H1 (cell line): ENCODE measurements around the gene PALD1. TPM values are rescaled to one million over a fixed set of nuclear protein-coding genes. Genes with fewer than 3 reads are reported as not detected.

Experiments used
- CTCF ChIA-PET: fragments of 300-600 bp; sonication (Branson Sonifier 250); formaldehyde crosslinking; loops from one replicate; lab custom pipeline; 2021; ENCODE audit not compliant: partially characterized antibody; lab: Charles Lee
- POLR2A ChIA-PET: fragments of 300-600 bp; sonication (Branson Sonifier 250); formaldehyde crosslinking; loops from one replicate; lab custom pipeline; 2021; ENCODE audit warnings: inconsistent platforms; ENCODE audit not compliant: partially characterized antibody; lab: Charles Lee
- DNase-seq, 2 experiments: peaks; one replicate each; pipeline versions ENCODE4 v3.0.0 to v3.0.0-alpha.2; 2010 to 2022; ENCODE audit warnings: low spot score in 2 of 2, low read depth in 1 of 2, mixed read lengths in 1 of 2
- FAIRE-seq: peaks from 2 replicates; lab custom pipeline; 2011; peaks lifted over from hg19 to GRCh38; lab: Jason Lieb, UNC
- H2AFZ ChIP-seq: 2 replicates; pipeline ENCODE4 v1.8.1; 2012; ENCODE audit warnings: low read length, inconsistent platforms
- H2AK5ac ChIP-seq: 2 replicates; pipeline ENCODE4 v1.6.1; 2013; ENCODE audit warnings: low read depth, low read length
- H2BK120ac ChIP-seq: replicated peaks from 2 replicates; pipeline ENCODE3; 2013; ENCODE audit warnings: low read depth, low read length, inconsistent platforms
- H2BK12ac ChIP-seq: 2 replicates; pipeline ENCODE4 v1.6.1; 2013; ENCODE audit warnings: low read depth, low read length
- H2BK15ac ChIP-seq: 2 replicates; pipeline ENCODE4 v1.6.1; 2013; ENCODE audit warnings: low read length
- H2BK20ac ChIP-seq: 2 replicates; pipeline ENCODE4 v1.6.1; 2013; ENCODE audit warnings: low read length
- H2BK5ac ChIP-seq: 2 replicates; pipeline ENCODE4 v1.6.1; 2013; ENCODE audit warnings: low read depth, low read length
- H3K14ac ChIP-seq: 2 replicates; pipeline ENCODE4 v1.6.1; 2013; ENCODE audit warnings: inconsistent platforms; ENCODE audit not compliant: insufficient read length
- H3K18ac ChIP-seq: 2 replicates; pipeline ENCODE4 v1.6.1; 2013; ENCODE audit warnings: low read length; ENCODE audit errors: extremely low read depth
- H3K23ac ChIP-seq: 2 replicates; pipeline ENCODE4 v1.6.1; 2013; ENCODE audit warnings: inconsistent platforms; ENCODE audit not compliant: insufficient read length
- H3K23me2 ChIP-seq: 2 replicates; pipeline ENCODE4 v1.6.1; 2013; ENCODE audit warnings: low read depth, low read length
- H3K27ac ChIP-seq: 2 replicates; pipeline ENCODE4 v1.6.1; 2011; ENCODE audit warnings: low read depth, low read length, inconsistent platforms
- H3K27me3 ChIP-seq, 4 experiments: replicated peaks in 1 of 4; 1 replicate in 1 of 4; 2 replicates in 3 of 4; pipeline versions ENCODE4 v1.6.1 to v1.8.1; 2011 to 2013; ENCODE audit warnings: low read length in 3 of 4, mild to moderate bottlenecking in 3 of 4, inconsistent platforms in 2 of 4, mixed read lengths in 2 of 4, moderate library complexity in 1 of 4; ENCODE audit not compliant: control insufficient read depth in 3 of 4, insufficient read depth in 3 of 4; ENCODE audit errors: extremely low read depth in 1 of 4
- H3K36me3 ChIP-seq, 4 experiments: 2 replicates each; pipeline versions ENCODE4 v1.6.1 to v1.8.1; 2011 to 2013; ENCODE audit warnings: mild to moderate bottlenecking in 4 of 4, low read length in 3 of 4, moderate library complexity in 2 of 4, control low read depth in 1 of 4, inconsistent platforms in 1 of 4; ENCODE audit not compliant: insufficient read depth in 4 of 4, control insufficient read depth in 2 of 4
- H3K4ac ChIP-seq: replicated peaks from 2 replicates; pipeline ENCODE3; 2013; ENCODE audit warnings: low read length, low read depth, mixed read lengths, inconsistent platforms; ENCODE audit not compliant: insufficient read length
- H3K4me1 ChIP-seq, 4 experiments: replicated peaks in 1 of 4; 1 replicate in 1 of 4; 2 replicates in 3 of 4; pipeline versions ENCODE4 v1.6.1 to v1.8.1; 2011 to 2013; ENCODE audit warnings: low read length in 3 of 4, inconsistent platforms in 2 of 4, mixed read lengths in 1 of 4; ENCODE audit not compliant: insufficient read depth in 4 of 4, control insufficient read depth in 3 of 4
- H3K4me2 ChIP-seq, 2 experiments: 2 replicates each; pipeline versions ENCODE4 v1.6.1 to v1.8.1; 2011 to 2013; ENCODE audit warnings: low read depth in 2 of 2, low read length in 2 of 2, control low read depth in 1 of 2, inconsistent platforms in 1 of 2, mild to moderate bottlenecking in 1 of 2; ENCODE audit not compliant: insufficient read depth in 1 of 2
- H3K4me3 ChIP-seq, 4 experiments: fragments of 200-600, 300-600 bp in 1 of 4; sonication (generic), shearing (Covaris generic), sonication (Bioruptor Twin) in 1 of 4; 2 replicates each; pipeline versions ENCODE4 v1.5.1 to v1.8.1; 2011 to 2016; ENCODE audit warnings: low read length in 4 of 4, low read depth in 3 of 4, control low read depth in 2 of 4, inconsistent platforms in 2 of 4, mild to moderate bottlenecking in 2 of 4, mixed read lengths in 1 of 4, moderate library complexity in 1 of 4; ENCODE audit not compliant: insufficient read depth in 2 of 4; ENCODE audit errors: extremely low read depth in 1 of 4
- H3K56ac ChIP-seq: replicated peaks from 2 replicates; pipeline ENCODE3; 2013; ENCODE audit warnings: low read depth, mild to moderate bottlenecking, mixed read lengths, low read length, inconsistent platforms; ENCODE audit not compliant: insufficient read length
- H3K79me1 ChIP-seq: 2 replicates; pipeline ENCODE4 v1.6.1; 2013; ENCODE audit warnings: low read depth, low read length, control low read depth
- H3K79me2 ChIP-seq, 2 experiments: 2 replicates each; pipeline versions ENCODE4 v1.6.1 to v1.8.1; 2012 to 2013; ENCODE audit warnings: low read length in 2 of 2, mild to moderate bottlenecking in 2 of 2, inconsistent platforms in 1 of 2; ENCODE audit not compliant: insufficient read depth in 2 of 2, control insufficient read depth in 1 of 2
- H3K9ac ChIP-seq, 4 experiments: replicated peaks in 1 of 4; 1 replicate in 1 of 4; 2 replicates in 3 of 4; pipeline versions ENCODE4 v1.6.1 to v1.8.1; 2011 to 2013; ENCODE audit warnings: low read depth in 3 of 4, low read length in 3 of 4, control low read depth in 2 of 4, mild to moderate bottlenecking in 2 of 4, moderate library complexity in 2 of 4, inconsistent platforms in 1 of 4; ENCODE audit errors: extremely low read depth in 1 of 4
- H3K9me3 ChIP-seq, 2 experiments: 2 replicates each; pipeline versions ENCODE4 v1.6.1 to v1.8.1; 2012 to 2013; ENCODE audit warnings: mild to moderate bottlenecking in 2 of 2, moderate library complexity in 2 of 2, control low read depth in 1 of 2, inconsistent platforms in 1 of 2, low read depth in 1 of 2, low read length in 1 of 2, mixed read lengths in 1 of 2; ENCODE audit not compliant: insufficient read depth in 2 of 2
- H4K20me1 ChIP-seq, 2 experiments: replicated peaks in 1 of 2; 2 replicates each; pipeline versions ENCODE3 to v1.8.1; 2011 to 2013; ENCODE audit warnings: inconsistent platforms in 2 of 2, low read length in 2 of 2, mild to moderate bottlenecking in 1 of 2; ENCODE audit not compliant: insufficient read depth in 2 of 2, control insufficient read depth in 1 of 2
- H4K5ac ChIP-seq: 2 replicates; pipeline ENCODE4 v1.6.1; 2013; ENCODE audit warnings: low read length, low read depth, mixed read lengths, inconsistent platforms; ENCODE audit not compliant: insufficient read length
- H4K8ac ChIP-seq: 2 replicates; pipeline ENCODE4 v1.8.0; 2013; ENCODE audit warnings: mild to moderate bottlenecking, moderate library complexity, low read length, inconsistent platforms; ENCODE audit not compliant: insufficient read depth; ENCODE audit errors: extremely low read depth
- H4K91ac ChIP-seq: replicated peaks from 2 replicates; pipeline ENCODE3; 2013; ENCODE audit warnings: low read length, mixed read lengths, inconsistent platforms; ENCODE audit not compliant: insufficient read length
- ASH2L ChIP-seq: fragments of 200-600, 300-600 bp; sonication (generic); IDR thresholded peaks from one replicate; pipeline ENCODE4 v1.7.1; 2017; ENCODE audit warnings: low read length
- CREB1 ChIP-seq: IDR thresholded peaks from 2 replicates; pipeline ENCODE4 v1.6.1; 2012; ENCODE audit warnings: inconsistent platforms
- JUND ChIP-seq: IDR thresholded peaks from 2 replicates; pipeline ENCODE4 v1.6.1; 2011; ENCODE audit warnings: mild to moderate bottlenecking, improper control_type of control experiment, low read length
- SIX5 ChIP-seq: IDR thresholded peaks from 2 replicates; pipeline ENCODE4 v1.6.1; 2011; ENCODE audit warnings: mild to moderate bottlenecking, low read depth, low read length
- SP2 ChIP-seq: IDR thresholded peaks from 2 replicates; pipeline ENCODE4 v1.6.1; 2012; ENCODE audit warnings: mild to moderate bottlenecking, low read length, inconsistent platforms
- SRF ChIP-seq: IDR thresholded peaks from 2 replicates; pipeline ENCODE4 v1.6.1; 2011; ENCODE audit warnings: mild to moderate bottlenecking, low read depth, low read length, moderate library complexity
- WGBS, 2 experiments: shearing (Covaris generic) in 1 of 2; methylation state at CpG; one replicate each; pipeline versions ENCODE4 v1.1.6 to v1.1.7; 2013 to 2015; ENCODE audit warnings: low lambda C conversion rate in 2 of 2, mixed read lengths in 2 of 2, inconsistent platforms in 1 of 2, low coverage in 1 of 2, missing lambda C conversion rate in 1 of 2; ENCODE audit not compliant: insufficient replicate concordance in 2 of 2, insufficient coverage in 1 of 2, insufficient read length in 1 of 2; ENCODE audit errors: extremely low coverage in 1 of 2, missing lambda C conversion rate in 1 of 2; 5-methylcytosine and 5-hydroxymethylcytosine counted together
- polyA plus RNA-seq, 7 experiments: library from polyadenylated mRNA; depleted of rRNA in 3 of 7; stranded (reverse) in 5 of 7; unstranded in 2 of 7; fragments of >200 nt in 5 of 7; fragments of 200-250 nt in 2 of 7; gene quantifications; 1 replicate in 5 of 7; 2 replicates in 1 of 7; 4 replicates in 1 of 7; pipeline versions ENCODE4 v1.2.1 to v1.2.3, GENCODE V29; 2011 to 2013; ENCODE audit warnings: missing spikeins in 2 of 7, mixed read lengths in 2 of 7
- total RNA-seq: library from RNA; stranded (reverse); fragmentation: NEBNext Ultra II Directional; extraction: Animal tissue kit (Norgen Biotek cat#: 25700); gene quantifications from 2 replicates; pipeline ENCODE4 v1.2.1, GENCODE V29; 2021
- TF ChIP-seq, protein P1 (sequence below): IDR thresholded peaks from 2 replicates; pipeline ENCODE4 v1.6.1; 2012; ENCODE audit warnings: inconsistent platforms

Gene PALD1
- total and polyA plus RNA-seq, 2 of the 8 experiments (the other 6 are each of a cell fraction or from before 2014, with no cell fraction given), result 13.3 to 32.8 TPM

- Histone ChIP-seq H3K56ac (no peak overlapping the region), H4K20me1 (peaks cover 2% of the 10 kb centered on the region in 2 experiments), H3K9me3 (no peaks in the 10 kb centered on the region), H3K4me2 (no peak overlapping the region), H2BK12ac (no peak overlapping the region), H2BK120ac (no peak overlapping the region), H3K18ac (no peak overlapping the region), H4K5ac (no peak overlapping the region), H2AFZ (no peak overlapping the region), H3K4me1 (peaks cover 0 to 6% (median 3%) of the 10 kb centered on the region in 4 experiments; a peak in 4 of 7 replicates), H3K79me1 (no peaks in the 10 kb centered on the region), H2AK5ac (no peak overlapping the region), H2BK20ac (no peak overlapping the region), H2BK15ac (no peak overlapping the region), H3K4ac (no peak overlapping the region), H2BK5ac (no peak overlapping the region), H4K91ac (no peak overlapping the region), H3K14ac (no peak overlapping the region), H4K8ac (no peak overlapping the region), H3K23me2 (no peaks in the 10 kb centered on the region), H3K4me3 (no peak overlapping the region), H3K9ac (no peak overlapping the region), H3K27me3 (no peaks in the 10 kb centered on the region), H3K36me3 (peaks cover 0 to 3% (median 0%) of the 10 kb centered on the region in 4 experiments; a peak in 1 of 8 replicates), H3K23ac (no peak overlapping the region), H3K27ac (no peak overlapping the region), H3K79me2 (no peaks in the 10 kb centered on the region)
- WGBS, 2 experiments, result 100% methylated on average over 1 of the region's 2 CpGs; no CpG with 5 or more reads in 1 of the 2 experiments
- FAIRE-seq (no peak), DNase-seq (no peak)
- CTCF ChIA-PET, result interaction anchor here (0.6 to 5.7 kb wide), 5 partner anchors 7 to 307 kb away, joined by 3 to 58 read pairs (median 10); no protein-coding TSS in a partner anchor
- POLR2A ChIA-PET, result no interaction called here
- no peak for TF ChIP-seq ASH2L
- no peak for TF ChIP-seq CREB1
- no peak for TF ChIP-seq SRF
- no peak for TF ChIP-seq SP2
- no peak for TF ChIP-seq JUND
- TF ChIP-seq, protein P1, sequence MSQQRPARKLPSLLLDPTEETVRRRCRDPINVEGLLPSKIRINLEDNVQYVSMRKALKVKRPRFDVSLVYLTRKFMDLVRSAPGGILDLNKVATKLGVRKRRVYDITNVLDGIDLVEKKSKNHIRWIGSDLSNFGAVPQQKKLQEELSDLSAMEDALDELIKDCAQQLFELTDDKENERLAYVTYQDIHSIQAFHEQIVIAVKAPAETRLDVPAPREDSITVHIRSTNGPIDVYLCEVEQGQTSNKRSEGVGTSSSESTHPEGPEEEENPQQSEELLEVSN, result no peak
- no peak for TF ChIP-seq SIX5
These were observed 79.3 kb downstream of the PALD1 start for GRCh38 chr10:70557876-70558275.
